Erythroblast (primary cell): ENCODE data around the gene DAGLA.

Experiments
- GATA1 ChIP-seq: IDR thresholded peaks from 2 replicates; pipeline ENCODE4 v1.6.1; 2011; ENCODE audit warnings: low read depth, mild to moderate bottlenecking, control low read depth, low read length, moderate library complexity
- POLR2A ChIP-seq: IDR thresholded peaks from 2 replicates; pipeline ENCODE4 v1.6.1; 2011; ENCODE audit warnings: mild to moderate bottlenecking, low read length

DNA sequence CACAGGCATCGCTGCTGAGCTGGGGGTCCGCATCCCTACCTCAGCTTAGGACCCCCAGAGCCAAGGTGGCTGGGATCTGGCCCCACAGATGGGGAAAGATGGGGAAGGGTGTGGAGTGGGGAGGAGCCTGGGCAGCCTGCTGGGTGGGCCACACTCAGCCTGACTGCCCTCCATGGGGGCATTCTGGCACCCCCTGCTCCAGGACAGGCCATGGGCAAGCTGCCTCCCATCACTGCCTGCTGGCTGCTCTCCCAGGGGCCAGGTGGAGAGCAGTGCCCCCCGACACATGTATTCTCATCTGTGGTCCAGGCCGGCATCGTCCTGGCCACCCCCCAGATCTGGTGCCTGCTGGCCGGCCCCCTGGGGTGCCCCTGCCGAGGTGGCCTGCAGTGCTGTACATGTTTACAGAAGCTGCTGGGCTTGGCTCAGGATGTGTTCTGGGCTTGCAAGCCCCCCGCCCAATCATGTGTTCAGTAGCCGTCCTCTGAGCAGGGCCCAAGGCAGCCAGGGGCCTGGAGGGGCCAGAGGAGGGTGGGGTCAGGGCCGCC lies 64.5 kb downstream of the DAGLA start:
- TF ChIP-seq POLR2A (no peak), GATA1 (no peak)
